GM21619 (cell line): ENCODE measurements around the gene SIVA1.

Experiments used
- ATAC-seq: cut with Tn5 transposase; IDR thresholded peaks from one replicate; pipeline ENCODE4 v1.9.1; 2021; ENCODE audit not compliant: unreplicated experiment

Gene SIVA1, protein sequence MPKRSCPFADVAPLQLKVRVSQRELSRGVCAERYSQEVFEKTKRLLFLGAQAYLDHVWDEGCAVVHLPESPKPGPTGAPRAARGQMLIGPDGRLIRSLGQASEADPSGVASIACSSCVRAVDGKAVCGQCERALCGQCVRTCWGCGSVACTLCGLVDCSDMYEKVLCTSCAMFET

DNA sequence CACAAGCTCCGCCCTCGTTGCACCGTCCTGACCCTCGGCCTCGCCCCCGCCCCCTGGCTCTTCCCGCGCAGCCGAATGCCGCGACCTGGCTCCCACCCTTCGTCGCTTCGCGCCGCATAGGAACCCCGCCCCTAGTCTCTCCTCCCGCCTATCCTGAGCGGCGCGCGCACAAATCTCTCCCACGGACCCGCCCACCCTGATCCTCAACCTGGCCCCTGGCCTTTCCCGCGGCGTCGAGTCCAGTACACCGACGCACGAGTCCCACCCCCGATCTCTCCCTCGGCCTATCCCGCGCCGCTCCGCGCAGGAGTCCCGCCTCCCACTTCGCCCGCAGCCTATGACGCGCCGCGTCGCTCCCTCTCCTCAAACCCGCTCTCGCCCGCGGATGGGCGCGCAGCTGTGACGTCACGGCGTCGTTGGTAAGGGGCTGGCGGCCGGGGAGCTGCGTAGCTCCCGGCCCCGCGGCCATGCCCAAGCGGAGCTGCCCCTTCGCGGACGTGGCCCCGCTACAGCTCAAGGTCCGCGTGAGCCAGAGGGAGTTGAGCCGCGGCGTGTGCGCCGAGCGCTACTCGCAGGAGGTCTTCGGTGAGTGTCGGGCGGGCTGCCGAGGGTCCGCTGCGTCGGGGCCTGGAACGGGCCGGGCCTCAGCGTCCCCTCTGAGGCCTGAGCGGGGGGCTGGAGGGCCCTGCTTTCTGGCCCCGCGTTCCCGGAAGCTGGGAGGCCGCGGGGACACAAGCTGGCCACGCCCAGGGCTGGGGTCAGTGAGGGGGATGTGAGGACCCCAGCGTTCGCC, at the start of gene SIVA1:
Gene SIVA1, plus strand, starts transcription at position 413 of the 793 bp plus-strand sequence. Its CDS starts 55 bp downstream, at position 468.
- peak; percentile 87 for ATAC-seq

DNA sequence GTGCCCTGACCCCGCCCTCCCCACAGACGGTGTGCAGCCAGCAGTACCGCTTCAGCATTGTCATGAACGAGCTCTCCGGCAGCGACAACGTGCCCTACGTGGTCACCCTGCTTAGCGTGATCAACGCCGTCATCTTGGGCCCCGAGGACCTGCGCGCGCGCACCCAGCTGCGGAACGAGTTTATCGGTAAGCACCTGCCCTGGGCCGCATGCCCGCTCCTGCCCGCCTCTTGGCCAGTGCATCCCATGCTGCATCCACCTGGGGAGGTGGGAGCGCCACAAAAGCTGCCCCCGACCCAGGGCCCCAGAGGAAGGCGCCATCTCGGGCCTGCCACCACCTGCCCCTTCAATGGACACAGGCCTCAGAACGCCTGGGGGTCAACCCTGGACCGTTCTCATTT, 49.7 kb upstream of the SIVA1 start:
- no peak for ATAC-seq

DNA sequence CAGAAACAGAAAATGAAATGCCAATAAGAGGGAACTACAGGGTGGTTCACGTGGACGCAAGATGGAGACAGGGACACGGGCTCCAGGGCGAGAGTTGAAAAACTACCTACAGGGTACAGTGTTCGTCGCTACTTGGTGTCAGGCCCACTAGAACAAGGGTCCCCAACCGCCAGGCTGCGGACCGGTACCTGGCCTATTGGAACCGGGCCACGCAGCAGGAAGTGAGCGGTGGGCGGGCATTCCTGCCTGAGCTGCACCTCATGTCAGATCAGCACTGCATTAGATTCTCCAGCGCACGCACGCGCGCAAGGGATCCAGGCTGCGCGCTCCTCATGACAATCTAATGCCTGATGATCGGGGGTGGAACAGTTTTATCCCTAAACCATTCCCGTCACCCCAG, 48.7 kb upstream of the SIVA1 start:
- ATAC-seq, result no peak

DNA sequence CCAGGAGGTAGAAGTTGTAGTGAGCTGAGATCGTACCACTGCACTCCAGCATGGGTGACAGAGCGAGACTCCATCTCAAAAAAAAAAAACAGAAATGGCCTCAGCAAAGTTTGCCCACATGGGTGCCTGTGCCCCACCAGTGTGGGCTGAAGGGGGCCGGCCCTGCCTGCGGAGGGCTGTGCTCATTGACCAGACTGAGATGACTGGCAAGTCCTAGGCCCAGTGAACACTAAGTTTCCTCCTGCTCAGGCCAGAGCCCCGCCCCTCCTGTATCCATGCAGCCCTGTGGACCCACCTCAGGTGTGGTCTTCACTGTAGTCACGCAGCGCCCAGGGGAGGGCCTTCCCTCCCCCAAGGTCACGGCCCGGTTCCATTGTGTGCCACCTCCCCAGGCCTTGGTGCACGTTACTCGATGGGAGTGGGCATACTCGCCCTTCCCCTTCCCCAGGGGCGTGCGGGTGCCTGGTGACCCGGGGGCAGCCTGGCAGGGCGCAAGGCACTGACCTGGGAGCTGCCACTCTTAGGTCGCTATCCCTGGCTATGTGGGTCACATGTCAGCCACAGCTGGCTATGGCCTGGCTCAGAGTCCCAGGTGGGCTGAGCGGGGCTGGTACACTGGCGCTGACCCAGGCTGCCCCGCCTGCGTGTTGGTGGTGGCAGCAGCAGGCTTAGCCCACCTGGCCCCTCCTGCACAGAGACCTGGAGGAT, 47.5 kb upstream of the SIVA1 start:
- no peak for ATAC-seq

DNA sequence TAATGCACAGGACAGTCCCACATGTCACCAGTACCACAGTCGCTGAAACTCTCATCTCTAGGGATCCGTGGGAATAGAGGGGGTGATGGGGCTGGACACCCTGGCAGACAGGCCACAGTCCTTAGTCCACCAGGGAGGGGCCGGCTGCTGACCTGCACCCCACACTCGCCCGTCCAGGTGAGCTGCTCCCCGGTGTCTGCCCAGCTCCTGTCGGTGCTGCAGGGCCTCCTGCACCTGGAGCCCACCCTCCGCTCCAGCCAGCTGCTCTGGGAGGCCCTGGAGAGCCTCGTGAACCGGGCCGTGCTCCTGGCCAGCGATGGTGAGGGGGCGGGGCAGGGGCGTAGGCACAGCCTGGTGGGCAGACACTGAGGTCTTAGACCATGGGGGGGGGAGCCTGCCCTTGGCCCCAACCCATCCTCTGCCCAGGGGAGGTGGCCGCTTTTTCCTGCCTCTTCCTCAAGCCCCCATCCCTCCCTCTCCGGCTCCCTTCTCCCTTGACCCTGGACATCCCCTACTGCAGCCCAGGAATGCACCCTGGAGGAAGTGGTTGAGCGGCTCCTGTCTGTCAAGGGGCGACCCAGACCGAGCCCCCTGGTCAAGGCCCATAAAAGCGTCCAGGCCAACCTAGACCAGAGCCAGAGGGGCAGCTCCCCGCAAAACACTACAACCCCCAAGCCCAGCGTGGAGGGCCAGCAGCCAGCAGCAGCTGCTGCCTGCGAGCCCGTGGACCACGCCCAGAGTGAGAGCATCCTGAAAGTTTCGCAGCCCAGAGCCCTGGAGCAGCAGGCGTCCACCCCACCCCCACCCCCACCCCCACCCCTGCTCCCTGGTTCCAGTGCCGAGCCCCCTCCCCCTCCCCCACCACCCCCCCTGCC, 46.0 kb upstream of the SIVA1 start:
- no peak for ATAC-seq

DNA sequence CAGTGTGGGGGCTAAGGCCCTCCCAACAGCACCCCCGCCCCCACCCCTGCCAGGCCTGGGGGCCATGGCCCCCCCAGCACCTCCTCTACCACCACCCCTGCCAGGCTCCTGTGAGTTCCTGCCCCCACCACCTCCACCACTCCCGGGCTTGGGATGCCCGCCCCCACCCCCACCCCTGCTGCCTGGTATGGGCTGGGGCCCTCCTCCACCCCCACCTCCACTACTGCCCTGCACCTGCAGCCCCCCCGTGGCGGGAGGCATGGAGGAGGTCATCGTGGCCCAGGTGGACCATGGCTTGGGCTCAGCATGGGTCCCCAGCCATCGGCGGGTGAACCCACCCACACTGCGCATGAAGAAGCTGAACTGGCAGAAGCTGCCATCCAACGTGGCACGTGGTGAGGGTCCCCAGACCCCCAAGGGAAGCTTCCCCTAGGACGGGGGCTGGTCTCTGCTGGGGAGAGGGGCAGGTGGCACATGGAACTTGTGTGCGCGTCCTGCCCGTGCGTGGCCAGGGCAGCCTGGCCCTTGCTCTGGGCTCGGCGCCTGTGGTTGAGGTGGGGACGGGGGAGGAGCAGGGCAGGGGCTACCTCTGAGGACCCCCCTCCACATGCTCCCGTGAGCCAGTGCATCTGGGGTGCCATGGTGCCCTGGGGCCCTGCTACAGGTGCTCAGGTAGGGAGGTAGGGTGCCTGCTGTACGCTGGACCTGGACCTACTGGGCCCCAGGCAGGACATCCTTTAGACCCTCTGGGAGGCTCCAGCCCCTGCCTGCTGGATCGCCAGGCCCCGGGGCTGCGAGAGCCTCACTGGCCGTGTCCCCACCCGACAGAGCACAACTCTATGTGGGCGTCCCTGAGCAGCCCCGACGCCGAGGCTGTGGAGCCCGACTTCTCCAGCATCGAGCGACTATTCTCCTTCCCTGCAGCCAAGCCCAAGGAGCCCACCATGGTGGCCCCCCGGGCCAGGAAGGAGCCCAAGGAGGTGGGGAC, 45.0 kb upstream of the SIVA1 start:
- ATAC-seq, result no peak

DNA sequence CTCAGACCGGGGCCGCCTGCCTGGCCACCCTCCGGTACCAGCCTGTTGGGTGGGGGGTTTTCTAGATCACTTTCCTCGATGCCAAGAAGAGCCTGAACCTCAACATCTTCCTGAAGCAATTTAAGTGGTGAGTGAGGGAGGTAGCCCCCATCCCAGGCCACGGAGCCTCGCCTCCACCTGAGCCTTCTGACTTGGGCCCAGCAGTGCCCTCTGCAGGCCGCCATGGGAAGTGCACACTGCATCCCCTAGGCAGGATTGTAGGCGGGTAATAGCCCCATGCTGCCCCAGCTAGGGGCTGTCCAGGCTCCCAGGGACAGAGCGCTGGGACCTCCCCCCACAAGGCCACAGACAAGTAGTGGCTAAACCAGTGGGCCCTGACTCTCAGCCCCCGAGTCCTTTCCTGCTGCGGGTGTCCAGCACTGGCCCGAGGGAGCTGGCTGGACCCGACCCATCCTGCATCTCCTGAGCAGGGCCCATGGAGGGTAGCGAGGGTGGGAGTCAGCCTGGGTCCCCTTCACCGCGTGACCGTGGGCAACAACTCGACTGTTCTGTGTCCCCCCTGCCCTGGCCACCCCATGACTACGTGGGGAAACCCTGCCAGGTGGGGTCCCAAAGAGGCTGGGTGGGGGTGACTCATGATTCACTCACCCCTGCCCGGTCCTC, 44.2 kb upstream of the SIVA1 start:
- ATAC-seq, result peak; percentile 55

DNA sequence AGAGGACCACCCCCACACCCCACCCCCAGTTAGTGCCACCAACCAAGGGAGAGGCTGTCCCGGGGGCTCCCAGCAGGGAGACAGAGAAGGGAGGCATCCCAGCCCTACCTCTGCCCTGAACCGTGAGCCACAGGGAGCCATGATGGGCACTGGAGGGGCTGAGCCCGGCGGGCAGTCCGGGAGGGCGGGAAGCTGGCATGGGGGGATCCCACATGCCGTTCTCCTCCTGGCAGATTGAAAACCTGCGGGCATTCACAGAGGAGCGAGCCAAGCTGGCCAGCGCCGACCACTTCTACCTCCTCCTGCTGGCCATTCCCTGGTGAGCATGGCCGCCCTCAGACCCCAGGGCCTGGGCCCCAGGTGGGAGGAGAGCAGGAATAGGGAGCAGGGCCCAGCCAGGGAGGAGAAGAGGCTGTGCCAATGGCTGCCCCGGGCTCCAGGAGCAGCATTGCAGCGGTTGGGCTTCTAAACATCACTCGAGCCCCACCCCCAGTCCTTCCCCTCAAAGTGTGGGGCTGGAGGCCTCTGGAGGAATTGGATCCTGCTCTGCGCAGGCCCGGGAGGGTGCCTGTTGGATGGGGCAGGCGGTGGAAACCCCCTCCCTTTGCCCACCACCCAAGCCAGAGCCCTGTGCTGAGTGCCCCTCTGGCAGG, 43.4 kb upstream of the SIVA1 start:
- ATAC-seq, result no peak

DNA sequence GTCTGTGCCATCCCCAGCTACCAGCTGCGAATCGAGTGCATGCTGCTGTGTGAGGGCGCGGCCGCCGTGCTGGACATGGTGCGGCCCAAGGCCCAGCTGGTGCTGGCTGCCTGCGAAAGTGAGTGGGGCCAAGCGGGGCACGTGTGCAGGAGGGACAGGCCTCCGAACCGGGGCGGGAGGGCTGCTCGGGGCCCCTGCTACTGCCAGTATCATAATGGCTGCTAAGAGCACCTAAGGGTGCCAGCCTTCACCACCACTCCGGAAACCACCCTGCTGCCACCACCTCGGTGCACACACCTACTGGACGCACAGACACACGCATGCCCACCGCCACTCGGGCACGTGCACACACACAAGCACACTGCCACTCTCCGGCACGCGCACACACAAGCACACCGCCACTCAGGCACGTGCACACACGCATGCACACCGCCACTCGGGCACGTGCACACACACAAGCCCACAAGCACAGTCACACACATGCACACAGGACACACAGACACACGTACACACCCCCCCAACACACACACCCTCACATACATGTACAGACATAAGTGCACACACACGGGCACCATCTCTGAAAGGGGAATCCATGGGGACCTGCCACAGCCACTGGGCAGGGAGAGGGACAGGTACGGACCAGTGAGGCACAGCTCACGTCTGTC, 42.7 kb upstream of the SIVA1 start:
- no peak for ATAC-seq

DNA sequence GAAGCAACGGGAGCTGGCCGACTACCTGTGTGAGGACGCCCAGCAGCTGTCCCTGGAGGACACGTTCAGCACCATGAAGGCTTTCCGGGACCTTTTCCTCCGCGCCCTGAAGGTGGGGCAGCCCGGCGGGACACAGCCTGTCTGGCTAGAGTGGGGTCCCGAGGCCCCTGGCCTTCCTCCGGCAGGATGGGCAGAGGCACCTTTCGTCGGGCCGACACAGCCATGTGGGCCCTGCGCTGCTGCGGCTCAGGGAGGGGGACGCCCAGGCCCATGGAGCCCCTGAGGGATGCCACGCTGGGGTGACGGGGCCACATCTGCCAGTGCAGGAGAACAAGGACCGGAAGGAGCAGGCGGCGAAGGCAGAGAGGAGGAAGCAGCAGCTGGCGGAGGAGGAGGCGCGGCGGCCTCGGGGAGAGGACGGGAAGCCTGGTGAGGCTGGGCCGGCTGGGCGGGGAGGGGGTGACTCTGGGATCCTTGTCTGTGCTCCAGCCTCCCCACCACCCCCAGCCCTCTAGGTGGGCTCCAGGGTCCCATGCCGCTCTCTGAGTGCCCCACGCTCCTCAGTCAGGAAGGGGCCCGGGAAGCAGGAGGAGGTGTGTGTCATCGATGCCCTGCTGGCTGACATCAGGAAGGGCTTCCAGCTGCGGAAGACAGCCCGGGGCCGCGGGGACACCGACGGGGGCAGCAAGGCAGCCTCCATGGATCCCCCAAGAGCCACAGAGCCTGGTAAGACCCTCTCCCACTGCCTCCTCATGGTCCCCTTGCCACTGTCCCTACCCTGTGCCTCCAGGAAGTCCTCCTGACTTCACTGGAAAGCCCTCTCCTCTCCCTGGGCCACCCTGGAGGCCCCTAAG, 39.8 kb upstream of the SIVA1 start:
- ATAC-seq, result no peak

DNA sequence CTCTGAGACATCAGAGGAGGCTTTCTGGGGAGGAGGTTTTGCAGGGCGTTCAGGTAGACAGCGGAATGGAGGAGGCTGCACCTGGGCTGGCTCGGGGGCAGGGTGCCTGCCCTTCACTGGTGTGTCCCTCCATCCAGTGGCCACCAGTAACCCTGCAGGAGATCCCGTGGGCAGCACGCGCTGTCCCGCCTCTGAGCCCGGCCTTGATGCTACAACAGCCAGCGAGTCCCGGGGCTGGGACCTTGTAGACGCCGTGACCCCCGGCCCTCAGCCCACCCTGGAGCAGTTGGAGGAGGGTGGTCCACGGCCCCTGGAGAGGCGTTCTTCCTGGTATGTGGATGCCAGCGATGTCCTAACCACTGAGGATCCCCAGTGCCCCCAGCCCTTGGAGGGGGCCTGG, 38.9 kb upstream of the SIVA1 start:
- ATAC-seq, result no peak

DNA sequence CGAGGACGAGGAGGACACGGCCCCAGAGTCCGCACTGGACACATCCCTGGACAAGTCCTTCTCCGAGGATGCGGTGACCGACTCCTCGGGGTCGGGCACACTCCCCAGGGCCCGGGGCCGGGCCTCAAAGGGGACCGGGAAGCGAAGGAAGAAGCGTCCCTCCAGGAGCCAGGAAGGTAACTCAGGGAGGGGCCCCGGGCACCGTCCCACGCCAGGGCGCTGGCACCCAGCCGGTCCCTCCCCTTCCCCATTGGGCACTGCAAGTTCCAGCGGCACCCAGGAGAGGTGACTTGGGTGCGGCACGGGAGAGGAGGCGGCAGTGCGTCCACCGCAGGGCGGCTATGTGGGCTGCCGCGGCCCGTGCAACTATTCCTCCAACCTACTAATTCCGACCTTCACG, 38.3 kb upstream of the SIVA1 start:
- no peak for ATAC-seq

DNA sequence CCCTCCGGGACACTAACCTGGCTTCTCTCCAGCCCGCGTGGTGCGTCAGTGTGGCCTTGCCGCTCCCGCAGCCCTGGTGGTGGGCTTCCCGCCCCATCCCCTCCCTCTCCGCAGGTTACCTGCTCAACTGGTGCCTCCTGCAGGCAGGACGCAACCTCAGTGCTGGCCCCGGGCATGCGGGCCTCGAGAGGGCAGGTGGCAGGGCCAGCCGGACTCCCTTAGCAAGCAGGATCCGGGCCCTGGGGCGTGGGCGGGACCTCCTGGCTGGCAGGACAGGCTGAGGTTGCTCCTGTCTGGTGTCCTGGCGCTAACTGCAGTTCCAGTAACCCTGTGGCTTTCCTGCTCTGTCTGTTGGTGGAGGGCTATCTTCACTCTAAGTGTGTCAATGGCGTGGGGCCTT, 37.5 kb upstream of the SIVA1 start:
- no peak for ATAC-seq

DNA sequence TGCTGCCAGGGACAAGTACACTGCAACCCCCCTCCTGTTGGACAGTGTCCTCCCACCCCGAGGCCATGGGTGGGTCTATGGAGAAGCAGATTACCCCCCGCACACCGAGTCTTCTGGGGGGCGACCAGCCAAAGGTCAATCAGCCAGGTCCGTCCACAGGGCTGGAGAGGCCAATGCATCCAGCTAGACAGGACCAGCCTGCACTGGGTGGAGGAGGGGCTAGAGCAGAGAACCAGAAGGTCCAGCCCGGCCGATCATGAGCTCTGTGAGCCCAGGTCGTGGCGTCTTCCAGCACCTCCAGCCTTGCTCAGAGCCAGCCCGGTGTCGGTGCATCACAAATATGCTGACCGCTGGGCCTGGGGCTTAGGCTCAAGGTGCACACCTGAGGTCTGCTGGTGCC, 37.1 kb upstream of the SIVA1 start:
- ATAC-seq, result no peak

DNA sequence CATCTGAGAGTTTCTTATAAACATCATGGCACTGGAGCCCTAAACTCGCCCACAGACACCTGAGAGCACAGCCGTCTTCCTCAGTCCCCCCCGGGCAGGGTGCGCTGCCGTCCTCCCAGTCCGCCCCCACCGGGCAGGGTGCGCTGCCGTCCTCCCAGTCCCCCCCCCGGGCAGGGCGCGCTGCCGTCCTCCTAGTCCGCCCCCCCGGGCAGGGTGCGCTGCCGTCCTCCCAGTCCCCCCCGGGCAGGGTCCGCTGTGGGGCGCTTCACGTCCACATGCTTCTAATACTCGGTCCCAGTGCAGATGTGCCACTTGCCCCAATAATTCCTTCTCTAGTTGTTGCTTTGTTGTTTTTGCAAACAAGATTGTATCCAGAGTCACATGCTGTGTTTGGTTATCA, 35.8 kb upstream of the SIVA1 start:
- ATAC-seq, result no peak

DNA sequence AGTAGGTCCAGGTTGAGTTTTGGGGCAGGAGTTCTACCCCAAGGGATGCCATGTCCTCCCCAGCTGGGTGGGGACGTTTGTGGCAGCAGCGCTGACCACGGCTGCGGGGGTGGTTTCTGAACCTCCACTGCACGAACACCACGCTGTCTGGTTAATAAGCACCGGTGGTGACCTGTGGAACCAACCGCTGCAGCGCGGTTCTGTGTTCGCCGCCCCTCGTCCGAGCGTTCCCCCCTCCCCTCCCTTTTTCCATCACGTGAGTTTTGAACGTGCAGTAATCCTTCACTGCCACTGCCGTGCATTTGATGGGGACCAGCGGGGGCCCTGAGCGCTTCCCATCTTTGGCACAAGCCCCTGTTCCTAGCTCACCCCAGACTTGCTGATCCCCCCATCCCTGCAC, 35.3 kb upstream of the SIVA1 start:
- ATAC-seq, result no peak

DNA sequence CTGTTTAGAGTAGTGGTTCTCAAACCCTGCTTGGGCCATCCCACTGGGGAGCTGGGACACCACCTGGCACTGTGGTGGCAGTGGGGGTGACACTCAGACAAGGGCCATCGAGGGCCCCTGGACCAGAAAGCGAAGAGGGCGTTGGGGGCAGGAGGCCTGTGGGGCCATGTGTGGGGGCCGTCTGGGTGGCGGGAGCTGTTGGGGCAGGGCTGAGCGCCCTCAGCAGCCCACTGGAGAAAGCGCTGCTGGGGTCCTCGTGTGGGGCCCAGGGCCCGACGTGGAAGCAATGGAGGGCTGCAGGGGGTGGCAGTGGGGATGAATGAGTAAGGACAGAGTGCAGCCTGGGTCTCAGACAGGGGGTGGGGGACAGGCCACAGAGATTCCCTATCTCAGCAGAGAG, 34.8 kb upstream of the SIVA1 start:
- no peak for ATAC-seq

DNA sequence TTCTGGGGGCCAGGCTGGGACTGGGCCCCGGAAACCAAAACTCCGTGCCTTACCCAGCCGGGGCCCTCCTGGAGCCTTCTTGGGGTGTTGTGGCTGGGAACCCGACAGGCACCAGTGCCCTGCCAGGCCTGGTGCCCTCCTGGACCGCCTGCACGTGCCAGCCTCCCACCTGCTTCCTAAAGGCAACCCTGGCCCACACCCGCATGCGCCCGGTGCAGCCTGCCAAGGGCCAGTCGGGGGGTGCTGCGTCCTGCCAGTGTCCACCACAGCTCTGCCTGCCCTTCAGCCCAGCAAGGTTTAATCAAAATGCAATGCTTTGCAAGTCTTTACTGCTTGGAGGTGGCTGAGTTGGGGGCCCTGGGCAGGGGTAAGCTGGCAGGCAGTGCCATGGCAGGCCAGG, 34.1 kb upstream of the SIVA1 start:
- no peak for ATAC-seq
